GM18517 (cell line): ENCODE measurements around the gene TRIP4.
"Not testable (repeated sequence)": the region's sequence is repeated elsewhere in the genome, so short reads cannot be mapped to it uniquely, and the experiment has no call there.

ENCODE experiments used
- ATAC-seq: cut with Tn5 transposase; IDR thresholded peaks from one replicate; pipeline ENCODE4 v1.9.1; 2021; ENCODE audit warnings: mild to moderate bottlenecking, moderate library complexity; ENCODE audit not compliant: unreplicated experiment

The TRIP4 gene

DNA sequence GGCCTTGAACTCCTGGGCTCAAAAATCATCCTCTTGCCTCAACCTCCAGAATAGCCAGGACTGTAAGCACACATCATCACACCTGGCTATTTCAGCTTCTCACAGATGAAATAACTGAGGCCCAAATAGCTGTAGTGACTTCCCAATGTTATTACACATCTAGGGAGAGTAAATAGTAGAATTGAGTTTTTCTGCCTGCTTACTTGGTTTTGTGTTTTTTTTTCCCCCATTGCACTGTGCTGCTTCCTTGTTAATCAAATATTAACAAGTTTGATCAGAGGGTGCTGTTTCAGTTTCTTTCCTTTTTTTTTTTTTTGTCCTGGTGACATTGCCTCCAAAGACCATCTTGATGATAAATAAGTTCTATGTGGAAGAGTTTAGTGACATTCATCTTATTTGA, 96.1 kb downstream of the TRIP4 start:
- ATAC-seq, result no peak

DNA sequence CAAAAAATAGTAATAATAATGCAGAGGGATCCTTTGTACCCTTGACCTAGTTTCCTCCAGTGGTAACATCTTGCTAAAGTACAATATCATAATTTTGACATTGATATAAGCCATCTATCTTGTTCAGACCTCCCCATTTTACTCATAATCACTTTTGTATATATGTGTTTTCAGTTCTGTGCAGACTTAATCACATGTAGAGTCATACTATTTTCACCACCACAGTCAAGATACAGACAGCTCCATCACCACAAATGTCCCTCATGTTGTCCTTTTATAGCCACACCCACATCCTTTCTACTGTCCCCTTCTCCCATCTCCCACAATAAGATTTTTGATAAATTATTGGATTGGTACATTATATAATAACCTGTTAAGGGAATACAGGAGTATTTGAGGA, 98.2 kb downstream of the TRIP4 start:
- no peak for ATAC-seq

DNA sequence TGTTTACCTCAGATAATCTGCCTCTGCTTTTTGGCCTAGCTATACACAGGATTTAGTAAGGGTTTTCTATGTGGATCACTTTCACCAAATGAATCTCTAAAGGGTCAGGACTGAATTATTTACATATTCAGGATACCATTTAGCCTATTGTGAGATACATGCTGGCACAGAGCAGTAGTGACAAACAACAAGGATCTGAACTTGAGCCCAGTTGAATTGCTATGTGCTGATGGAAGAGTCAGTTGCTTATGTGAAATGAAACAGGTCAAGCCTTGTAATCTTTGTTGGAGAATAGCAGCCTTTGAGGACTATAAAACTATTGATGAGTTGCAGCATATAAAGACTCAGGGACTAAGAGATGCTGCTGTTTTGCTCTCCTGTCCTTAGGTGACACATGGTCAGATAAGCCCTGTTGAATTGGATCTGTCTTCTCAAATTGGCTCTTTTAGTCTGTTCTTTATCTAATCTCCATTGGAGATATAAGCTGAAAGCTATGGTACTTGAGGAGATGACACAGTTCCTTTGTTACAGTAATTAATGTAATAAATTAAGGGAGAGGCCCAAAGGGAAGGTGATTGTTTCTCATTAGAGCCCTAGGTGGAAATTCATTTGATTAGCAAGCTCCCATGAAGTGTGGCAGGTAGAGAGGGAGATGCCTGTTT, 103.1 kb downstream of the TRIP4 start:
- no peak for ATAC-seq

DNA sequence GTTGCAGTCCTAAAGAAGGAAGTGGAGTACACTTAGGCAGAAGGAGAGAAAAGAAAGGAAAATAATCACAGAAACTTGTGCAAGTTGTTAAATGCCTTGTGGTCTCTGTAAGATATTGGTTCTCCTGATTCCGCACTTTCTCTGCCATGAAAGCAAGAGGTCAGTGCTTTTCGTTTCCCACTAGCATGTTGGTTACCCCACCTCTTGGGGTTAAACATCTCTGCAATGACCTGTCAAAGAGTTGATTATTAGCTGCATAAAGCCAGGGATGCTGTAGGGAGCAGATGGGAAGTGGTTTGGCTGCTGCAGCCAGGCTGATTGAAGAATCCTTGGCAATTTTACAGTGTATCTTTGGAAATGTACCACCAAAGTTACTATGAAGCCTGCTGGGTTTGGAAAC, 106.0 kb downstream of the TRIP4 start:
- no peak for ATAC-seq

DNA sequence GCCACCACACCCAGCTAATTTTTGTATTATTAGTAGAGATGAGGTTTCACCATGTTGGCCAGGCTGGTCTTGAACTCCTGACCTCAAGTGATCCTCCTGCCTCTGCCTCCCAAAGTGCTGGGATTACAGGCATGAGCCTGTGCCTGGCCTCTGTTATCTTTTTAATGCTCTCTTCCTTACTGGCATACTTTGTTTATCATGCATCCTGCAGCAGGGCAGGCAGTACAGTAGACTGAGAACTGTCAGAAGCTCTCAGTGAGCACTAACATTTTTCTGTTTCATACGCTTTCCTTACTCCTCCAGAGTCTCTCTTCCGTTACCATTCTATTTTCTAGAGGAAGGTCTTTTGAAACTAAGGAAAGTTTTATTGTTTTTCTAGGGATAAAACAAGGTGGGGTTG, 108.3 kb downstream of the TRIP4 start:
- not testable (repeated sequence) for ATAC-seq

DNA sequence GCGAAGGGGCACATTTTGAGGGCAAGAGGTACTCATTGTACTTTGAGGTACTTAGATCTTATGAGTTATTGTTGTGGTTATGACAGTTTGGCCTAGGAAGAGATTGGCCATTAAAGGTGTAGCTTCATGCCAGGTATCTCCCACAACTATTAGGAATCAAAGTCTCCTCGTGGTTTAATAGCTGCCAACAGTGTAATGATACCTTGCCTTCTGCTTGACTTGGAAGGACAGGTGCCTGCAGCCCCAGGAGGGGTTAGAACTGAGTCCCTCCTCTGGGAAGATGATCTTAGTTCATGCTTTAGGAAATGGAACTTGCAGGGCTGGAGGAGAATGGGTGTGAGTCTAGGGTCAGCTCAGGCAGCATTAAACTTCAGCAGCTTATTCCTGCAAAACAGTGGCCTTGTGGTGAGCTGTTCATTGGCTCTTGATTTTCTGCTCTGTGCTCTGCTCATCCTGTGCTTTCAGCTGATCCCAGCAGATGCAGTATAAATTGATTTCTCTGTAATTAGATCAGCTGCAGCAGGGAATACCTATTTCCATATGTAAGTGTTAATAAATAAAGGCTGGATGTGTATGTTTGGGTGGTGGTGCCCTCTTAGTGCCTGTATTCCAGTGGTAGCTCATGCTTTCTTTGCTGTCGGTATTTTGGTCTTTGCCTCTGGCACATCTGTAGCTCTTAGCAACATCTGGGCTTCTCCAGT, 113.2 kb downstream of the TRIP4 start:
- no peak for ATAC-seq

DNA sequence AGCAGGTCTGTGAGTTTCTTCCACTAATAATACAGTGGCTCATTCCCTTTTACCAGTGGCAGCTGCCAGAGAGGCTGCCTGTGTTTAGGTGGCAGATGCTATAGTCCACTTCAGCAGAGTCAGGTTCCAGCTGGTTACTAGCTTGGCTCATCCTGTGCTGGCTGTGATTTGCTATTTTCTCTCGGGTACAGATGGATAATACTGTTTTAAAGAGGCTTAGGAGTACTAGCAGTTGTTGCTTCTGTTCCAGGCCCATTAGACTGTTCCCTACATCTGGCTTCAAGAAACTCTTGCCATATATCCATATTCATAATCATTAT, 113.7 kb downstream of the TRIP4 start:
- ATAC-seq, result no peak

DNA sequence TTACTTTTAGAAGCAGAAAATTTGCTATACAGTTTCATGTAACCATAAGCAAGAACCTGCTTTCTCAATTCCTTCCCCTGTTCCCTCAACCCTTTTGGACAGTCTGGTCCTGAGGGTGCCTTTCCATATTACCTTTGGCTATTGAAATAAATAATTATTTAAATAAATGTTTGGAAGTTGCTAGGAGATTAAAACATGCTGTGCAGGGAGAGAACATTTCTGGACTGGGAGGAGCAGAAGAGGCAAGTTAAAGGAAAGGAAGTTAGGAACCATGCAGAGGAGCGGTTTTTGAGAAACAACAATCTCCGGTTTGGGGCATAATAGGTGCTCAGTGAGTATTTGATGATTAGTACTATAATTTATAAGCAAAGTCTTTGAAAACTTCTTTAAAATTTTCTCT, 114.5 kb downstream of the TRIP4 start:
- ATAC-seq, result no peak

DNA sequence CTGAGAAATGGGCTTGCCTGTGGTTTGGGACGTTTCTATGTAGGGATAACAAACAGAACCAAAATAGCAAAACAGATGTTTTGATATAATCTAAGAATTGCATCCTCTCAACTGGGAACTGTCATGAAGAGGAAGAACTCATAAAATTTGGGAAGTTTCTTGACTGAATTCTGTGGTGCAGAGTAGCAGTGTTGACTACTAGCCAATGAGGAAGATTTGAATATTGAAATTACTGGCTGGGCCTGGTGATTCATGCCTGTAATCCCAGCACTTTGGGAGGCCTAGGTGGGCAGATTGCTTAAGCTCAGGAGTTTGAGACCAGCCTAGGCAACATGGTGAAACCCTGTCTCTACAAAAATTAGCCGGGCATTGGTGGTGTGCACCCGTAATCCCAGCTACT, 114.9 kb downstream of the TRIP4 start:
- ATAC-seq, result no peak

DNA sequence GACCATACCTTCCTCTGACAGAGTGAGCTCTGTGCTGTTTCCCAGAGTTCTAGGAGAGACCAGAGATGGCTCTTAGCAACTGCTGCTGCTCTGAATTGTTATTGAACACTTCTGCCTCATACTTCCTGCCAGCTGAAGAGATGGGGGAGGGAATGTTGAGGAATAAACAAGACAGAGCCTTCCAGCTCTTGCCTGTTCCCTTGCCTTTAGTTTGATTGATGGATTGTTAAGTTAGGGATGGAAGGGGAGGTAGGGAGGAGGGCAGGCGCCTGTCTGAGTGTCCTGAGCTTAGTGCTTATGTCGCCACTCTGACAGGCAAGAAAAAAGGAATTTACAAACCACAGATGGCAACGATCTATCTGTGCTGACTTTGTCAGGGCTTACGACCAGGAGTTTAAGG, 115.6 kb downstream of the TRIP4 start:
- ATAC-seq, result no peak

DNA sequence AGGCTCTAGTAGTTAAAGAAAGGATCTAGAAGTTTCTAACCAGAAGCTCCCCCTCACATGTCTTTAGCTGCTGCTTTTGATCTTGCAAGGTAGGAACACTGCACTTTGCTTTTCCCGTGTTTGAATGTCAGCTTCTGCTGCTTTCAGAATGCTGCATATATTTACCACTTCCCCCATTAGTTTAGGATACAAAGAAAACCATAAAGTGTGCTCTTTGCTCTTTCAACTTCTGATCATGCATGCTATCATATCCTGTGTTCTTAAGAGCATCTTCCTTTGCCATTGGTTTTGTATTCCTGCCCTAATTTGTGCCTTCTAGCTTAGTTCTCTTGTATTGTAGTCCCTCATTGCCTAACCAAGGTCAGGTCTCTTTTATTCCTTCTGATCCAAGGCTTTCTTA, 116.0 kb downstream of the TRIP4 start:
- ATAC-seq, result no peak
